ENCODE data around the gene PKP1. TPM values are rescaled to one million over a fixed set of nuclear protein-coding genes. Genes with fewer than 3 reads are reported as not detected.

The PKP1 gene
- total and polyA plus RNA-seq, 5 donors from 2014 or later, result not detected

- no peaks in the 10 kb centered on the region for H3K9me3 Mint-ChIP-seq
- Histone ChIP-seq H3K27me3 (ENCODE audit: control insufficient read depth, insufficient read depth, low read length) (peaks cover 8% of the 10 kb centered on the region), H3K4me3 (ENCODE audit: low read depth, low read length) (no peak overlapping the region), H3K27ac (ENCODE audit: insufficient read depth, low read length, poor library complexity, severe bottlenecking) (no peak overlapping the region), H3K4me1 (ENCODE audit: control insufficient read depth, insufficient read depth, low read length, poor library complexity, severe bottlenecking) (no peaks in the 10 kb centered on the region), H3K9me3 (ENCODE audit: control insufficient read depth in 2 of 2, low read length in 2 of 2) (no peaks in the 10 kb centered on the region), H3K36me3 (ENCODE audit: control insufficient read depth, insufficient read depth, low read length) (no peaks in the 10 kb centered on the region)
- no peaks in the 10 kb centered on the region for H3K36me3 Mint-ChIP-seq
- H3K27ac Mint-ChIP-seq, result no peak overlapping the region
- peaks cover 0 to 6% (median 0%) of the 10 kb centered on the region in 4 donors for H3K4me1 Mint-ChIP-seq
- peaks cover 55% of the 10 kb centered on the region for H3K27me3 Mint-ChIP-seq
- DNase-seq (no peak), ATAC-seq (ENCODE audit: low read depth in 2 of 2) (no peak)
- H3K4me3 Mint-ChIP-seq, result no peak overlapping the region
These were observed 2.5 kb downstream of the PKP1 start for GRCh38 chr1:201285846-201286245.

- Histone ChIP-seq H3K4me3 (ENCODE audit: low read depth, low read length) (no peak overlapping the region), H3K27me3 (ENCODE audit: control insufficient read depth, insufficient read depth, low read length) (peaks cover 8% of the 10 kb centered on the region), H3K4me1 (ENCODE audit: control insufficient read depth, insufficient read depth, low read length, poor library complexity, severe bottlenecking) (no peaks in the 10 kb centered on the region), H3K9me3 (ENCODE audit: control insufficient read depth in 2 of 2, low read length in 2 of 2) (no peaks in the 10 kb centered on the region), H3K27ac (ENCODE audit: insufficient read depth, low read length, poor library complexity, severe bottlenecking) (no peak overlapping the region), H3K36me3 (ENCODE audit: control insufficient read depth, insufficient read depth, low read length) (no peaks in the 10 kb centered on the region)
- Mint-ChIP-seq H3K9me3 (no peaks in the 10 kb centered on the region), H3K36me3 (no peaks in the 10 kb centered on the region), H3K27me3 (peaks cover 49% of the 10 kb centered on the region), H3K4me1 (peaks cover 0 to 6% (median 0%) of the 10 kb centered on the region in 4 donors), H3K27ac (no peak overlapping the region), H3K4me3 (no peak overlapping the region)
- ATAC-seq (ENCODE audit: low read depth in 2 of 2) (no peak), DNase-seq (no peak)
These were observed 3.1 kb downstream of the PKP1 start for GRCh38 chr1:201286445-201286844.

- DNase-seq (no peak), ATAC-seq (ENCODE audit: low read depth in 2 of 2) (no peak)
- no peaks in the 10 kb centered on the region for H3K4me1 ChIP-seq (ENCODE audit: control insufficient read depth, insufficient read depth, low read length, poor library complexity, severe bottlenecking)
- no peaks in the 10 kb centered on the region for H3K36me3 ChIP-seq (ENCODE audit: control insufficient read depth, insufficient read depth, low read length)
- no peak overlapping the region for H3K4me3 ChIP-seq (ENCODE audit: low read depth, low read length)
- H3K27ac Mint-ChIP-seq, result no peak overlapping the region
- no peak overlapping the region for H3K4me3 Mint-ChIP-seq
- no peaks in the 10 kb centered on the region for H3K9me3 Mint-ChIP-seq
- H3K27me3 ChIP-seq (ENCODE audit: control insufficient read depth, insufficient read depth, low read length), result no peaks in the 10 kb centered on the region
- peaks cover 35% of the 10 kb centered on the region for H3K27me3 Mint-ChIP-seq
- no peaks in the 10 kb centered on the region for H3K36me3 Mint-ChIP-seq
- peaks cover 0 to 4% (median 0%) of the 10 kb centered on the region in 4 donors for H3K4me1 Mint-ChIP-seq
- no peaks in the 10 kb centered on the region for H3K9me3 ChIP-seq (ENCODE audit: control insufficient read depth in 2 of 2, low read length in 2 of 2)
- no peak overlapping the region for H3K27ac ChIP-seq (ENCODE audit: insufficient read depth, low read length, poor library complexity, severe bottlenecking)
These were observed 4.7 kb downstream of the PKP1 start for GRCh38 chr1:201288007-201288406.

GRCh38 chr1:201288765-201289164 lies 5.5 kb downstream of the PKP1 start:
- Mint-ChIP-seq H3K27me3 (peaks cover 33% of the 10 kb centered on the region), H3K36me3 (no peaks in the 10 kb centered on the region), H3K4me3 (no peak overlapping the region), H3K27ac (no peak overlapping the region), H3K4me1 (no peaks in the 10 kb centered on the region), H3K9me3 (no peaks in the 10 kb centered on the region)
- no peak overlapping the region for H3K4me3 ChIP-seq (ENCODE audit: low read depth, low read length)
- no peaks in the 10 kb centered on the region for H3K36me3 ChIP-seq (ENCODE audit: control insufficient read depth, insufficient read depth, low read length)
- H3K27ac ChIP-seq (ENCODE audit: insufficient read depth, low read length, poor library complexity, severe bottlenecking), result no peak overlapping the region
- no peaks in the 10 kb centered on the region for H3K4me1 ChIP-seq (ENCODE audit: control insufficient read depth, insufficient read depth, low read length, poor library complexity, severe bottlenecking)
- DNase-seq (no peak), ATAC-seq (ENCODE audit: low read depth in 2 of 2) (no peak)
- H3K27me3 ChIP-seq (ENCODE audit: control insufficient read depth, insufficient read depth, low read length), result peaks cover 2% of the 10 kb centered on the region
- H3K9me3 ChIP-seq (ENCODE audit: control insufficient read depth in 2 of 2, low read length in 2 of 2), result no peaks in the 10 kb centered on the region

- Histone ChIP-seq H3K4me3 (ENCODE audit: low read depth, low read length) (no peak overlapping the region), H3K4me1 (ENCODE audit: control insufficient read depth, insufficient read depth, low read length, poor library complexity, severe bottlenecking) (no peaks in the 10 kb centered on the region)
- no peak overlapping the region for H3K27ac Mint-ChIP-seq
These were observed 7.2 kb downstream of the PKP1 start for GRCh38 chr1:201290551-201290950.

GRCh38 chr1:201291916-201292315 lies 8.6 kb downstream of the PKP1 start:
- Mint-ChIP-seq H3K9me3 (no peaks in the 10 kb centered on the region), H3K27me3 (peaks cover 13% of the 10 kb centered on the region), H3K4me3 (no peak overlapping the region), H3K4me1 (no peaks in the 10 kb centered on the region), H3K36me3 (no peaks in the 10 kb centered on the region), H3K27ac (no peak overlapping the region)
- no peaks in the 10 kb centered on the region for H3K4me1 ChIP-seq (ENCODE audit: control insufficient read depth, insufficient read depth, low read length, poor library complexity, severe bottlenecking)
- H3K27ac ChIP-seq (ENCODE audit: insufficient read depth, low read length, poor library complexity, severe bottlenecking), result no peak overlapping the region
- peaks cover 11% of the 10 kb centered on the region for H3K27me3 ChIP-seq (ENCODE audit: control insufficient read depth, insufficient read depth, low read length)
- H3K36me3 ChIP-seq (ENCODE audit: control insufficient read depth, insufficient read depth, low read length), result no peaks in the 10 kb centered on the region
- ATAC-seq (ENCODE audit: low read depth in 2 of 2) (no peak), DNase-seq (no peak)
- H3K4me3 ChIP-seq (ENCODE audit: low read depth, low read length), result no peak overlapping the region
- H3K9me3 ChIP-seq (ENCODE audit: control insufficient read depth in 2 of 2, low read length in 2 of 2), result no peaks in the 10 kb centered on the region

More at GRCh38 chr1:201290551-201290950, 7.2 kb downstream of the PKP1 start:
- H3K36me3 Mint-ChIP-seq, result no peaks in the 10 kb centered on the region
- no peaks in the 10 kb centered on the region for H3K9me3 ChIP-seq (ENCODE audit: control insufficient read depth in 2 of 2, low read length in 2 of 2)
- H3K27me3 Mint-ChIP-seq, result peaks cover 24% of the 10 kb centered on the region
- DNase-seq (no peak), ATAC-seq (ENCODE audit: low read depth in 2 of 2) (no peak)
- peaks cover 11% of the 10 kb centered on the region for H3K27me3 ChIP-seq (ENCODE audit: control insufficient read depth, insufficient read depth, low read length)
- H3K4me3 Mint-ChIP-seq, result no peak overlapping the region
- no peaks in the 10 kb centered on the region for H3K9me3 Mint-ChIP-seq
- H3K27ac ChIP-seq (ENCODE audit: insufficient read depth, low read length, poor library complexity, severe bottlenecking), result no peak overlapping the region
- no peaks in the 10 kb centered on the region for H3K4me1 Mint-ChIP-seq
- H3K36me3 ChIP-seq (ENCODE audit: control insufficient read depth, insufficient read depth, low read length), result no peaks in the 10 kb centered on the region

GRCh38 chr1:201294876-201295275 lies 11.6 kb downstream of the PKP1 start:
- no peaks in the 10 kb centered on the region for H3K9me3 Mint-ChIP-seq
- H3K36me3 Mint-ChIP-seq, result no peaks in the 10 kb centered on the region
- no peak for DNase-seq
- Histone ChIP-seq H3K9me3 (ENCODE audit: control insufficient read depth in 2 of 2, low read length in 2 of 2) (no peaks in the 10 kb centered on the region), H3K4me1 (ENCODE audit: control insufficient read depth, insufficient read depth, low read length, poor library complexity, severe bottlenecking) (no peaks in the 10 kb centered on the region), H3K4me3 (ENCODE audit: low read depth, low read length) (no peak overlapping the region), H3K36me3 (ENCODE audit: control insufficient read depth, insufficient read depth, low read length) (no peaks in the 10 kb centered on the region), H3K27me3 (ENCODE audit: control insufficient read depth, insufficient read depth, low read length) (peaks cover 11% of the 10 kb centered on the region), H3K27ac (ENCODE audit: insufficient read depth, low read length, poor library complexity, severe bottlenecking) (no peak overlapping the region)
- no peak overlapping the region for H3K27ac Mint-ChIP-seq
- no peaks in the 10 kb centered on the region for H3K27me3 Mint-ChIP-seq
- no peak for ATAC-seq (ENCODE audit: low read depth in 2 of 2)
- no peaks in the 10 kb centered on the region for H3K4me1 Mint-ChIP-seq
- H3K4me3 Mint-ChIP-seq, result no peak overlapping the region

GRCh38 chr1:201295346-201295745 lies 12.0 kb downstream of the PKP1 start:
- Mint-ChIP-seq H3K9me3 (no peaks in the 10 kb centered on the region), H3K4me1 (no peaks in the 10 kb centered on the region), H3K27me3 (no peaks in the 10 kb centered on the region), H3K36me3 (no peaks in the 10 kb centered on the region), H3K4me3 (no peak overlapping the region), H3K27ac (no peak overlapping the region)
- Histone ChIP-seq H3K9me3 (ENCODE audit: control insufficient read depth in 2 of 2, low read length in 2 of 2) (no peaks in the 10 kb centered on the region), H3K27ac (ENCODE audit: insufficient read depth, low read length, poor library complexity, severe bottlenecking) (no peak overlapping the region), H3K36me3 (ENCODE audit: control insufficient read depth, insufficient read depth, low read length) (no peaks in the 10 kb centered on the region), H3K4me1 (ENCODE audit: control insufficient read depth, insufficient read depth, low read length, poor library complexity, severe bottlenecking) (no peaks in the 10 kb centered on the region), H3K4me3 (ENCODE audit: low read depth, low read length) (no peak overlapping the region), H3K27me3 (ENCODE audit: control insufficient read depth, insufficient read depth, low read length) (peaks cover 11% of the 10 kb centered on the region)
- no peak for DNase-seq
- no peak for ATAC-seq (ENCODE audit: low read depth in 2 of 2)

Data from CD4-positive, CD25-positive, alpha-beta regulatory T cell (primary cell).